MCF 10A (cell line): ENCODE measurements around the gene HSP90AB1. TPM values are rescaled to one million over a fixed set of nuclear protein-coding genes. Genes with fewer than 3 reads are reported as not detected.
A peak's percentile ranks its signal among the peaks of the same experiment; 100 is the strongest.

Source experiments
- BruUV-seq: library from RNA; stranded (reverse); fragments of 400-500 nt; replicated peaks from 2 replicates; lab custom pipeline; 2021; lab: Mats Ljungman, UMichigan
- CTCF ChIA-PET: fragments of 300-600 bp; sonication (Branson Sonifier 250); formaldehyde crosslinking; extraction: SDS; loops from one replicate; lab custom pipeline; 2021; ENCODE audit warnings: antibody characterized with exemption, inconsistent platforms; lab: Yijun Ruan, JAX
- POLR2A ChIA-PET: fragments of 300-600, 350-650 bp; sonication (Branson Sonifier 250); formaldehyde crosslinking; extraction: SDS; loops from one replicate; lab custom pipeline; 2020; ENCODE audit warnings: antibody characterized with exemption, inconsistent platforms; lab: Yijun Ruan, JAX
- DNase-seq: peaks from one replicate; pipeline ENCODE4 v3.0.0-alpha.2; 2018; ENCODE audit not compliant: unreplicated experiment
- H3K27ac Mint-ChIP-seq: one replicate; pipeline ENCODE4 v1.8.0; 2022; ENCODE audit warnings: mild to moderate bottlenecking, low read depth, mixed read lengths; ENCODE audit not compliant: unreplicated experiment
- H3K27me3 Mint-ChIP-seq: one replicate; pipeline ENCODE4 v1.8.0; 2022; ENCODE audit warnings: mixed read lengths; ENCODE audit not compliant: insufficient read depth, unreplicated experiment
- H3K36me3 Mint-ChIP-seq: one replicate; pipeline ENCODE4 v1.8.0; 2022; ENCODE audit warnings: mild to moderate bottlenecking, moderate library complexity, mixed read lengths; ENCODE audit not compliant: insufficient read depth, unreplicated experiment
- H3K4me1 Mint-ChIP-seq: one replicate; pipeline ENCODE4 v1.8.0; 2022; ENCODE audit warnings: mixed read lengths; ENCODE audit not compliant: insufficient read depth, unreplicated experiment
- H3K4me3 Mint-ChIP-seq: one replicate; pipeline ENCODE4 v1.8.0; 2022; ENCODE audit warnings: mild to moderate bottlenecking, moderate library complexity, mixed read lengths; ENCODE audit not compliant: unreplicated experiment
- H3K9me3 Mint-ChIP-seq: one replicate; pipeline ENCODE4 v1.8.0; 2022; ENCODE audit warnings: mixed read lengths; ENCODE audit not compliant: unreplicated experiment
- CTCF ChIP-seq: fragments of 200-600 bp; IDR thresholded peaks from one replicate; pipeline ENCODE4 v1.8.0; 2022; ENCODE audit warnings: antibody characterized with exemption, mild to moderate bottlenecking; ENCODE audit not compliant: unreplicated experiment
- intact Hi-C: fragments of 100-400 bp; cut with micrococcal nuclease; formaldehyde crosslinking; loops from 2 replicates; pipeline ENCODE4 v1.14.1; 2022
- total RNA-seq: library from RNA; stranded (reverse); gene quantifications from 2 replicates; pipeline ENCODE4 v1.2.3, GENCODE V29; 2022

HSP90AB1 gene
- total RNA-seq, 1 experiment from 2014 or later, result 577 TPM

- Mint-ChIP-seq H3K4me1 (peaks cover 24% of the 10 kb centered on the region), H3K36me3 (peaks cover 7% of the 10 kb centered on the region), H3K9me3 (no peaks in the 10 kb centered on the region), H3K4me3 (no peak overlapping the region), H3K27me3 (no peaks in the 10 kb centered on the region), H3K27ac (peak overlapping the region; percentile 49)
- ChIA-PET POLR2A (interaction anchor here (0.6 to 5.2 kb wide), 10 partner anchors 10 to 605 kb away, joined by 3 to 114 read pairs (median 4); partner anchors contain the start of genes HSP90AB1 and SLC35B2), CTCF (interaction anchor here (0.6 to 3.6 kb wide), 33 partner anchors 7 to 1317 kb away, joined by 3 to 52 read pairs (median 5); partner anchors contain the start of genes HSP90AB1, SLC29A1 and SLC35B2)
- intact Hi-C loops, result no loop called here
- no TSS peak for BruUV-seq
- peak; percentile 52 for TF ChIP-seq CTCF
- peak; percentile 74 for DNase-seq
Measured at GRCh38 chr6:44234101-44235025, 12.5 kb upstream of the HSP90AB1 start.

GRCh38 chr6:44235269-44235668 lies 11.6 kb upstream of the HSP90AB1 start:
- Mint-ChIP-seq H3K4me1 (peaks cover 22% of the 10 kb centered on the region), H3K4me3 (no peak overlapping the region), H3K27ac (no peak overlapping the region), H3K9me3 (no peaks in the 10 kb centered on the region), H3K36me3 (peaks cover 7% of the 10 kb centered on the region), H3K27me3 (no peaks in the 10 kb centered on the region)
- no TSS peak for BruUV-seq
- intact Hi-C loops, result no loop called here
- TF ChIP-seq CTCF, result no peak
- DNase-seq, result no peak
- ChIA-PET CTCF (interaction anchor here (0.5 to 3.6 kb wide), 27 partner anchors 8 to 1548 kb away, joined by 3 to 52 read pairs (median 4); partner anchors contain the start of genes HSP90AB1, SLC29A1 and SLC35B2), POLR2A (interaction anchor here (1.0 to 5.2 kb wide), 7 partner anchors 11 to 63 kb away, joined by 3 to 114 read pairs (median 6); partner anchors contain the start of genes HSP90AB1 and SLC35B2)

GRCh38 chr6:44235891-44236516 lies 10.9 kb upstream of the HSP90AB1 start:
- CTCF ChIA-PET, result interaction anchor here (0.5 to 3.6 kb wide), 16 partner anchors 9 to 1547 kb away, joined by 3 to 52 read pairs (median 6); partner anchors contain the start of genes SLC29A1 and SLC35B2
- POLR2A ChIA-PET, result interaction anchor here (1.0 to 5.2 kb wide), 7 partner anchors 11 to 63 kb away, joined by 3 to 114 read pairs (median 3); partner anchors contain the start of genes HSP90AB1, SLC29A1 and SLC35B2
- Mint-ChIP-seq H3K9me3 (no peaks in the 10 kb centered on the region), H3K4me1 (peaks cover 22% of the 10 kb centered on the region), H3K27ac (no peak overlapping the region), H3K4me3 (no peak overlapping the region), H3K27me3 (no peaks in the 10 kb centered on the region), H3K36me3 (peaks cover 7% of the 10 kb centered on the region)
- no peak for DNase-seq
- intact Hi-C loops, result no loop called here
- BruUV-seq, result no TSS peak
- TF ChIP-seq CTCF, result no peak
